ENCODE data around the gene MOB1A.

DNA sequence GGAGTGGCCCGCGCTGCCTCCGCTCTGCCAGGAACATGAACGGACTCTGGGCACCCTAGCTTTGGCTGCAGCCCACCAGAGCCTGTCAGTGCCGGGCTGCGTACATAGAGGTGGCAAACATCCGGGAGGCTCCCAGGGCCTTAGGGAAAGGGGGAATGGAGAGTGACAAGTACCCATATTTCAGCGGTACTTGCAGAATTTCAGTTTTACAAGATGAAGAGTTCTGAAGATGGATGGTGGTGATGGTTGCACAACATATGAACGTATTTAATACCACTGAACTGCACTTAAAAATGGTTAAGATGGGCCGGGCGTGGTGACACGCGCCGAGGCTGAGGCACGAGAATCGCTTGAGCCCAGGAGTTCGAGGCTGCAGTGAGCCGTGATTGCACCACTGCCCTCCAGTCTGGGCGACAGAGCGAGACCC lies 20.6 kb upstream of the MOB1A start:
- TF ChIP-seq, protein P1, sequence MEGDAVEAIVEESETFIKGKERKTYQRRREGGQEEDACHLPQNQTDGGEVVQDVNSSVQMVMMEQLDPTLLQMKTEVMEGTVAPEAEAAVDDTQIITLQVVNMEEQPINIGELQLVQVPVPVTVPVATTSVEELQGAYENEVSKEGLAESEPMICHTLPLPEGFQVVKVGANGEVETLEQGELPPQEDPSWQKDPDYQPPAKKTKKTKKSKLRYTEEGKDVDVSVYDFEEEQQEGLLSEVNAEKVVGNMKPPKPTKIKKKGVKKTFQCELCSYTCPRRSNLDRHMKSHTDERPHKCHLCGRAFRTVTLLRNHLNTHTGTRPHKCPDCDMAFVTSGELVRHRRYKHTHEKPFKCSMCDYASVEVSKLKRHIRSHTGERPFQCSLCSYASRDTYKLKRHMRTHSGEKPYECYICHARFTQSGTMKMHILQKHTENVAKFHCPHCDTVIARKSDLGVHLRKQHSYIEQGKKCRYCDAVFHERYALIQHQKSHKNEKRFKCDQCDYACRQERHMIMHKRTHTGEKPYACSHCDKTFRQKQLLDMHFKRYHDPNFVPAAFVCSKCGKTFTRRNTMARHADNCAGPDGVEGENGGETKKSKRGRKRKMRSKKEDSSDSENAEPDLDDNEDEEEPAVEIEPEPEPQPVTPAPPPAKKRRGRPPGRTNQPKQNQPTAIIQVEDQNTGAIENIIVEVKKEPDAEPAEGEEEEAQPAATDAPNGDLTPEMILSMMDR (IDR thresholded peaks at IDR 0.05 in 2 of 3, conservative IDR thresholded peaks at IDR 0.05 in 1 of 3; ENCODE audit: control insufficient read depth in 2 of 3, extremely low read depth in 1 of 3, insufficient read depth in 1 of 3, low read depth in 3 of 3, low read length in 3 of 3) = no peak
- TF ChIP-seq ZSCAN29 (IDR thresholded peaks at IDR 0.05) (no peak), POLR2A (IDR thresholded peaks at IDR 0.05; ENCODE audit: low read depth, low read length) (no peak), RCOR1 (conservative IDR thresholded peaks at IDR 0.05; ENCODE audit: low read depth, low read length) (no peak)

Measured in GM12878 (cell line).